GM12801 (cell line): ENCODE results near the gene MED15.

Source experiments
- CTCF ChIP-seq: IDR thresholded peaks from one replicate; pipeline ENCODE4 v1.5.1; 2011; ENCODE audit warnings: control low read depth; ENCODE audit not compliant: insufficient read length; ENCODE audit errors: extremely low read depth

MED15 gene

GRCh38 chr22:20554824-20555223 lies 47.4 kb downstream of the MED15 start:
- TF ChIP-seq CTCF = no peak

GRCh38 chr22:20558534-20558933 lies 51.1 kb downstream of the MED15 start:
- TF ChIP-seq CTCF = no peak

GRCh38 chr22:20559174-20559760 lies 51.9 kb downstream of the MED15 start:
- no peak for TF ChIP-seq CTCF

- TF ChIP-seq CTCF = no peak
Observed at GRCh38 chr22:20560716-20561115, 53.3 kb downstream of the MED15 start.

GRCh38 chr22:20561882-20562281 lies 54.5 kb downstream of the MED15 start:
- no peak for TF ChIP-seq CTCF

GRCh38 chr22:20562607-20563465 lies 55.4 kb downstream of the MED15 start:
- no peak for TF ChIP-seq CTCF

GRCh38 chr22:20563466-20563906 lies 56.1 kb downstream of the MED15 start:
- TF ChIP-seq CTCF = no peak
